Subcutaneous adipose tissue (tissue), 4 donors: Measurements from ENCODE around the gene SLC22A3. TPM values are rescaled to one million over a fixed set of nuclear protein-coding genes. Genes with fewer than 3 reads are reported as not detected.

ENCODE experiments used
- total RNA-seq, 4 donors: library from RNA; depleted of rRNA; stranded (reverse); fragments of >200 nt; gene quantifications; one replicate each; pipeline ENCODE4 v1.1.0, GENCODE V29; 2016
- TF ChIP-seq, protein P1 (sequence below): fragments of 450-650 bp; IDR thresholded peaks from one replicate; pipeline ENCODE4 v1.5.1; 2016; ENCODE audit warnings: low read depth, mild to moderate bottlenecking, control low read depth, antibody characterized with exemption, moderate library complexity

The SLC22A3 gene
- total RNA-seq, 4 donors from 2014 or later: 6.8 to 9.8 (median 8.8) TPM

DNA sequence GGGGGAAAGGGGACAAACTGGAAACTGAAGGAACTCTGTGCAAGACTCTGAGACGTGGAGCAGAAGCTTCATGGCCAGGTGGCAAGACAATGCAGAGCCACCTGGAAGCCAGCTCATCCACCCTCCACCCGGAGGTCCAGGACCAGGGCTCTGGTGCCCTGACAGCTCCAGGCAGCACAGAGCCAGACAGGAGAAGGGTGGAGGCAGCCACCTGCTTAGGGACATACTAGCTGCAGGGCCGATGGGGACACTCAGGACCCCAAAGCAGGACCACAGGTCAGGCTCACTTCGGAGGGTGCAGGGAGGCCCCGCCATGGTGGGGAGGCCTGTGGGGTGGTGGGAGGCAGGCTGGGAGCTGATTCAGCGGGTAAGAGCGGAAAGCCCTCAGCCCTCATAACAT lies 19.0 kb upstream of the SLC22A3 start:
- TF ChIP-seq, protein P1, sequence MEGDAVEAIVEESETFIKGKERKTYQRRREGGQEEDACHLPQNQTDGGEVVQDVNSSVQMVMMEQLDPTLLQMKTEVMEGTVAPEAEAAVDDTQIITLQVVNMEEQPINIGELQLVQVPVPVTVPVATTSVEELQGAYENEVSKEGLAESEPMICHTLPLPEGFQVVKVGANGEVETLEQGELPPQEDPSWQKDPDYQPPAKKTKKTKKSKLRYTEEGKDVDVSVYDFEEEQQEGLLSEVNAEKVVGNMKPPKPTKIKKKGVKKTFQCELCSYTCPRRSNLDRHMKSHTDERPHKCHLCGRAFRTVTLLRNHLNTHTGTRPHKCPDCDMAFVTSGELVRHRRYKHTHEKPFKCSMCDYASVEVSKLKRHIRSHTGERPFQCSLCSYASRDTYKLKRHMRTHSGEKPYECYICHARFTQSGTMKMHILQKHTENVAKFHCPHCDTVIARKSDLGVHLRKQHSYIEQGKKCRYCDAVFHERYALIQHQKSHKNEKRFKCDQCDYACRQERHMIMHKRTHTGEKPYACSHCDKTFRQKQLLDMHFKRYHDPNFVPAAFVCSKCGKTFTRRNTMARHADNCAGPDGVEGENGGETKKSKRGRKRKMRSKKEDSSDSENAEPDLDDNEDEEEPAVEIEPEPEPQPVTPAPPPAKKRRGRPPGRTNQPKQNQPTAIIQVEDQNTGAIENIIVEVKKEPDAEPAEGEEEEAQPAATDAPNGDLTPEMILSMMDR: no peak

DNA sequence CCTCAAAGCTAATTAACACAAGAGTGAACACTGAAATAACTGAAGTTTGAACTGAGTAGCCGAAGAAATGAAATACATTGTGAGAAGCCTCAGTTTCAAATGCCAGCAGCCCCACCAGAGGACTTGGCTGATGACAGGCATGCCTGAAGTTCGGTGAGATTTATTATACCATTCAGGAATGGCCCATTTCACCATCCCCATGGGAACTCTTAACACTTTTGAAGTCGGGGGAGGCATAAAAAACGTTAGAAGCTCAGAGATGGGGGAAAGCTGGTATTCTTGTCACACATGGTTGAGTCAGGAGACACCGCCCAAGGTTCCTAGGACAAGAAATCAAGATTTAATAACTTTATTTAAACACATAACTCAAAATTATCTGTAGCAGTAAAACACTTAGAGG lies 17.6 kb upstream of the SLC22A3 start:
- TF ChIP-seq, protein P1: no peak

DNA sequence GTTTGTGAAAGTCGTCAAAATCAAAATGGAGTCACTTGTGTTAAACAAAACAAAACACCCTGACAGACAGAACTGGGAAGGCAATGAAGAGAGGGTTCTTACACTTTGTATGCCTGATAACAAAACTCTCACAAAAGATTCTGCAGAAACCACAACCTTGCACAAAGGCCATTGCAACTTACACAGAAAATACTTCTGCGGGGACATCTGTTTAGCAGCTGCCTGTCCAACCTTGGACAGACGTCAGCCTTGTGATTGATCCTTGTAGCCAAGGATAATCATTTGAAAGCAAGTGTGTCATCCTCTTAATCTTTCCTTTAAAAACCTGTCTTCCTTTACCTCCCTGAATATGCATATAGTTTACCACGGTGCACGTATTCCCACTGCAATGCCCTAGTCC lies 17.0 kb upstream of the SLC22A3 start:
- TF ChIP-seq, protein P1: no peak

GRCh38 chr6:160331753-160332152 lies 16.4 kb upstream of the SLC22A3 start:
- TF ChIP-seq, protein P1: no peak

DNA sequence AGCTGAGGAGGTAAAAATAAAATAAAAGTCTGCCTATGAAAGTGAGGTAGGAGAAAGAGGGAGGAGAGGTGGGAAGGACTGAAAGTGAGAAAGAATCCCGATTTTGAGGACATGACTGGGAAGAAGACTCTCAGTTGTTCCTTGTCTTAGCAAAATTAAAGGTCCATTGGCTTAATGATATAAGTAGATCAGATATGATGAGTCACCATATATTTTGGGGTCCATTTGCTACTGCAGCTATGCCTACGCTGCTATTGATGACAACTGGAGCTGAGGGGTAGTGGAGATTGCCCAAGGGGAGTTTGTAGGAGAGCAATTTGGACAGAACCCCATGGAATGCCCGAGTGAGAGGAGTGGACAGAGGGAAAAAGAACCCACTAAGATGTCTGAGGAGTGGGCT lies 15.1 kb upstream of the SLC22A3 start:
- TF ChIP-seq, protein P1: no peak

DNA sequence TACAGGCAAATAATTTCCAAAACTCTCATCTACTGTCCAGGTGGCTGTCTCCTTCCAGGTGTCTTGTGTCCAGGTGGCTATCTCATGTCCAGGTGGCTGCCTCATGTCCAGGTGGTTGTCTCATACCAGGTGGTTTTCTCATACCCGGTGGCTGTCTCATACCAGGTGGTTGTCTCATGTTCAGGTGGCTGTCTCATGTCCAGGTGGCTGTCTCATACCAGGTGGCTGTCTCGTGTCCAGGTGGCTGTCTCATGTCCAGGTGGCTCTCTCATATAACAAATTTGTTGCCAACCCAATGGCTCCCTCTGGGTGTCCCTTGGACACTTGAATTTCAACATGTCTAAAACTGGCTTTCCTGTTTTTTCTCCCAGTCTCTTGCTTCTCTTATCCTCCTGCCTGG lies 14.3 kb upstream of the SLC22A3 start:
- TF ChIP-seq, protein P1: no peak

- TF ChIP-seq, protein P1: no peak
Observed at GRCh38 chr6:160336200-160336599, 12.0 kb upstream of the SLC22A3 start.
